Keratinocyte (primary cell): ENCODE results near the gene DTYMK.

Experiments used
- CTCF ChIP-seq, 3 experiments: IDR thresholded peaks in 1 of 3; conservative IDR thresholded peaks in 1 of 3; optimal IDR thresholded peaks in 1 of 3; 2 replicates in 2 of 3; 3 replicates in 1 of 3; pipeline versions ENCODE3 to v1.5.1; 2011; ENCODE audit warnings: low read length in 3 of 3, mild to moderate bottlenecking in 3 of 3, moderate library complexity in 2 of 3, control low read depth in 1 of 3, inconsistent platforms in 1 of 3; ENCODE audit not compliant: insufficient read depth in 2 of 3; ENCODE audit errors: extremely low read depth in 1 of 3
- EZH2 ChIP-seq: IDR thresholded peaks from one replicate; pipeline ENCODE4 v1.6.1; 2012; ENCODE audit warnings: inconsistent platforms, mild to moderate bottlenecking, low read length, moderate library complexity

GRCh38 chr2:241666627-241667400 is 19.8 kb downstream of the DTYMK start:
- TF ChIP-seq CTCF (optimal IDR thresholded peaks at IDR 0.05 in 1 of 3, IDR thresholded peaks at IDR 0.05 in 1 of 3, conservative IDR thresholded peaks at IDR 0.05 in 1 of 3; ENCODE audit: extremely low read depth in 1 of 3, insufficient read depth in 2 of 3, low read length in 3 of 3) (no peak), EZH2 (no peak)
